H9 (cell line): Measurements from ENCODE around the gene TMEM273. TPM values are rescaled to one million over a fixed set of nuclear protein-coding genes. Genes with fewer than 3 reads are reported as not detected.

Experiments
- DNase-seq: peaks from one replicate; pipeline ENCODE4 v3.0.0-alpha.2; 2017
- H2AFZ ChIP-seq: one replicate; pipeline ENCODE4 v1.6.1; 2013; ENCODE audit warnings: mild to moderate bottlenecking, low read length, control low read depth, moderate library complexity
- H2AK5ac ChIP-seq: 2 replicates; pipeline ENCODE4 v1.6.1; 2013; ENCODE audit warnings: low read length, control low read depth, mixed read lengths; ENCODE audit not compliant: insufficient read length
- H2BK120ac ChIP-seq: one replicate; pipeline ENCODE4 v1.6.1; 2013; ENCODE audit warnings: low read depth, mild to moderate bottlenecking, low read length, control low read depth, inconsistent platforms; ENCODE audit not compliant: poor library complexity, severe bottlenecking
- H2BK12ac ChIP-seq: 2 replicates; pipeline ENCODE4 v1.6.1; 2013; ENCODE audit warnings: low read length, control low read depth, mixed read lengths, low read depth; ENCODE audit not compliant: insufficient read length
- H2BK15ac ChIP-seq: 2 replicates; pipeline ENCODE4 v1.6.1; 2013; ENCODE audit warnings: low read depth, low read length, control low read depth
- H2BK20ac ChIP-seq: one replicate; pipeline ENCODE4 v1.6.1; 2013; ENCODE audit warnings: low read depth, mild to moderate bottlenecking, low read length, control low read depth, inconsistent platforms; ENCODE audit not compliant: poor library complexity, severe bottlenecking
- H2BK5ac ChIP-seq: 2 replicates; pipeline ENCODE4 v1.6.1; 2013; ENCODE audit warnings: low read length, control low read depth, mixed read lengths; ENCODE audit not compliant: insufficient read length
- H3K14ac ChIP-seq: 2 replicates; pipeline ENCODE4 v1.6.1; 2013; ENCODE audit warnings: low read length, control low read depth; ENCODE audit not compliant: insufficient read depth
- H3K18ac ChIP-seq: 2 replicates; pipeline ENCODE4 v1.6.1; 2013; ENCODE audit warnings: low read depth, mild to moderate bottlenecking, mixed read lengths, low read length, control low read depth; ENCODE audit not compliant: insufficient read length
- H3K23ac ChIP-seq: 2 replicates; pipeline ENCODE4 v1.6.1; 2013; ENCODE audit warnings: low read length, control low read depth, mixed read lengths, low read depth; ENCODE audit not compliant: insufficient read length
- H3K23me2 ChIP-seq: 2 replicates; pipeline ENCODE4 v1.6.1; 2013; ENCODE audit warnings: low read depth, mild to moderate bottlenecking, mixed read lengths, low read length, control low read depth; ENCODE audit not compliant: insufficient read length, poor library complexity, severe bottlenecking
- H3K27ac ChIP-seq: 2 replicates; pipeline ENCODE4 v1.5.1; 2013; ENCODE audit warnings: low read length, control low read depth, mixed read lengths, low read depth; ENCODE audit not compliant: insufficient read length
- H3K27me3 ChIP-seq: 2 replicates; pipeline ENCODE4 v1.6.1; 2013; ENCODE audit warnings: low read length, control low read depth, inconsistent platforms; ENCODE audit not compliant: insufficient read depth
- H3K4ac ChIP-seq: 2 replicates; pipeline ENCODE4 v1.6.1; 2013; ENCODE audit warnings: low read depth, mild to moderate bottlenecking, control low read depth, inconsistent platforms, low read length, moderate library complexity
- H3K4me1 ChIP-seq: 2 replicates; pipeline ENCODE4 v1.6.1; 2013; ENCODE audit warnings: low read length, control low read depth, inconsistent platforms; ENCODE audit not compliant: insufficient read depth
- H3K4me2 ChIP-seq: 2 replicates; pipeline ENCODE4 v1.6.1; 2013; ENCODE audit warnings: low read length, control low read depth, mixed read lengths; ENCODE audit not compliant: insufficient read length, insufficient read depth
- H3K56ac ChIP-seq: 2 replicates; pipeline ENCODE4 v1.6.1; 2013; ENCODE audit warnings: low read depth, mild to moderate bottlenecking, mixed read lengths, low read length, control low read depth; ENCODE audit not compliant: insufficient read length
- H3K79me1 ChIP-seq: 2 replicates; pipeline ENCODE4 v1.6.1; 2013; ENCODE audit warnings: low read depth, mild to moderate bottlenecking, moderate library complexity, low read length, control low read depth, inconsistent platforms; ENCODE audit not compliant: insufficient read depth, poor library complexity, severe bottlenecking
- H3K79me2 ChIP-seq: 2 replicates; pipeline ENCODE4 v1.6.1; 2013; ENCODE audit warnings: low read length, control low read depth, inconsistent platforms; ENCODE audit not compliant: insufficient read depth
- H3K9ac ChIP-seq: 2 replicates; pipeline ENCODE4 v1.6.1; 2013; ENCODE audit warnings: low read length, control low read depth, mixed read lengths; ENCODE audit not compliant: insufficient read length; ENCODE audit errors: extremely low read depth
- H3K9me3 ChIP-seq: one replicate; pipeline ENCODE4 v1.6.1; 2013; ENCODE audit warnings: low read depth, low read length, inconsistent platforms; ENCODE audit not compliant: control insufficient read depth
- H3T11ph ChIP-seq: one replicate; pipeline ENCODE4 v1.6.1; 2013; ENCODE audit warnings: mild to moderate bottlenecking, low read length, control low read depth, inconsistent platforms
- H4K20me1 ChIP-seq: one replicate; pipeline ENCODE4 v1.6.1; 2013; ENCODE audit not compliant: control insufficient read depth, insufficient read length, insufficient read depth
- H4K5ac ChIP-seq: 2 replicates; pipeline ENCODE4 v1.6.1; 2013; ENCODE audit warnings: low read depth, mild to moderate bottlenecking, mixed read lengths, low read length, control low read depth; ENCODE audit not compliant: insufficient read length
- H4K8ac ChIP-seq: replicated peaks from 2 replicates; pipeline ENCODE4 v1.6.1; 2013; ENCODE audit warnings: low read length, control low read depth, mixed read lengths, low read depth; ENCODE audit not compliant: insufficient read length
- H4K91ac ChIP-seq: 2 replicates; pipeline ENCODE4 v1.6.1; 2013; ENCODE audit warnings: low read depth, mild to moderate bottlenecking, moderate library complexity, mixed read lengths, low read length, control low read depth; ENCODE audit not compliant: insufficient read length
- H3K27ac Mint-ChIP-seq, 3 experiments: 2 replicates in 2 of 3; 3 replicates in 1 of 3; pipeline ENCODE4 v1.8.0; 2020 to 2021; ENCODE audit warnings: mixed read lengths in 3 of 3, mild to moderate bottlenecking in 1 of 3, moderate library complexity in 1 of 3
- H3K27me3 Mint-ChIP-seq: 2 replicates; pipeline ENCODE4 v1.8.0; 2021; ENCODE audit warnings: low read depth, mild to moderate bottlenecking, moderate library complexity, mixed read lengths
- H3K36me3 Mint-ChIP-seq, 3 experiments: 2 replicates in 2 of 3; 3 replicates in 1 of 3; pipeline ENCODE4 v1.8.0; 2020 to 2021; ENCODE audit warnings: low read depth in 3 of 3, mixed read lengths in 3 of 3; ENCODE audit not compliant: insufficient read depth in 1 of 3
- H3K4me1 Mint-ChIP-seq, 2 experiments: 2 replicates each; pipeline ENCODE4 v1.8.0; 2020; ENCODE audit warnings: mixed read lengths in 2 of 2
- H3K4me3 Mint-ChIP-seq, 2 experiments: 2 replicates in 1 of 2; 3 replicates in 1 of 2; pipeline ENCODE4 v1.8.0; 2020 to 2021; ENCODE audit warnings: mild to moderate bottlenecking in 2 of 2, mixed read lengths in 2 of 2, moderate library complexity in 1 of 2
- H3K9me3 Mint-ChIP-seq, 2 experiments: 2 replicates in 1 of 2; 3 replicates in 1 of 2; pipeline ENCODE4 v1.8.0; 2020; ENCODE audit warnings: mild to moderate bottlenecking in 2 of 2, mixed read lengths in 2 of 2, moderate library complexity in 1 of 2
- CTCF ChIP-seq: fragments of 200-600 bp; sonication (generic); conservative IDR thresholded peaks from 3 replicates; pipeline ENCODE4 v1.8.0; 2021; ENCODE audit warnings: antibody characterized with exemption, mild to moderate bottlenecking
- WGBS: extraction: QIAGEN DNeasy Blood & Tissue Kit; methylation state at CpG from one replicate; pipeline ENCODE4 v1.1.7; 2013; ENCODE audit warnings: missing lambda C conversion rate, low lambda C conversion rate, mixed read lengths; ENCODE audit not compliant: insufficient read length; ENCODE audit errors: extremely low coverage; 5-methylcytosine and 5-hydroxymethylcytosine counted together
- total RNA-seq: library from RNA; stranded (reverse); gene quantifications from 2 replicates; pipeline ENCODE4 v1.2.1, GENCODE V29; 2021

Gene TMEM273
- total RNA-seq, 1 experiment from 2014 or later, result not detected

GRCh38 chr10:49182776-49183175, 5.4 kb downstream of the TMEM273 start:
- Mint-ChIP-seq H3K27me3 (peaks cover 7% of the 10 kb centered on the region), H3K4me3 (no peak overlapping the region), H3K4me1 (peaks cover 2 to 3% of the 10 kb centered on the region in 2 experiments; a peak in 1 of 4 replicates), H3K27ac (no peak overlapping the region; a peak in 1 of 7 replicates), H3K36me3 (no peaks in the 10 kb centered on the region), H3K9me3 (no peaks in the 10 kb centered on the region)
- H2BK5ac ChIP-seq, result no peak overlapping the region
- no peak overlapping the region for H4K5ac ChIP-seq
- no peak overlapping the region for H2BK15ac ChIP-seq
- no peak overlapping the region for H4K8ac ChIP-seq
- no peak overlapping the region for H3K4ac ChIP-seq
- no peaks in the 10 kb centered on the region for H4K20me1 ChIP-seq
- H3K18ac ChIP-seq, result no peak overlapping the region
- no peaks in the 10 kb centered on the region for H3K4me1 ChIP-seq
- H3K9me3 ChIP-seq, result no peaks in the 10 kb centered on the region
- no peaks in the 10 kb centered on the region for H3K79me2 ChIP-seq
- H2BK20ac ChIP-seq, result no peak overlapping the region
- H3K27me3 ChIP-seq, result no peaks in the 10 kb centered on the region
- no peak overlapping the region for H4K91ac ChIP-seq
- no peak overlapping the region for H3K9ac ChIP-seq
- TF ChIP-seq CTCF, result no peak
- H2AFZ ChIP-seq, result no peak overlapping the region
- H3K56ac ChIP-seq, result no peak overlapping the region
- no peak overlapping the region for H3T11ph ChIP-seq
- H2BK120ac ChIP-seq, result no peak overlapping the region
- no peaks in the 10 kb centered on the region for H3K79me1 ChIP-seq
- H2BK12ac ChIP-seq, result no peak overlapping the region
- no peaks in the 10 kb centered on the region for H3K23me2 ChIP-seq
- no peak overlapping the region for H3K4me2 ChIP-seq
- no peak overlapping the region for H2AK5ac ChIP-seq
- WGBS, result no CpG with 5 or more reads among the region's 4 CpGs
- no peak overlapping the region for H3K27ac ChIP-seq
- H3K23ac ChIP-seq, result no peak overlapping the region
- no peak for DNase-seq
- H3K14ac ChIP-seq, result no peak overlapping the region
